NCI-H82 (cell line): ENCODE measurements around the gene CFAP58.

ENCODE experiments used
- DNase-seq: peaks from one replicate; lab custom pipeline; 2025; lab: John Stamatoyannopoulos, UW

CFAP58 gene

GRCh38 chr10:104336821-104337467, 16.7 kb upstream of the CFAP58 start:
- peak; percentile 35 for DNase-seq

GRCh38 chr10:104337521-104337984, 16.1 kb upstream of the CFAP58 start:
- DNase-seq, result peak; percentile 17

GRCh38 chr10:104337985-104338735, 15.5 kb upstream of the CFAP58 start, which contains the start of gene ITPRIP:
Gene ITPRIP, minus strand, starts transcription at chr10:104338465. Its CDS starts 22,414 bp downstream, at chr10:104316051.
- peak; percentile 23 for DNase-seq

- no peak for DNase-seq
Measured at GRCh38 chr10:104339469-104340110, 14.0 kb upstream of the CFAP58 start.

GRCh38 chr10:104340111-104340526, 13.5 kb upstream of the CFAP58 start:
- DNase-seq, result no peak

- no peak for DNase-seq
Measured at GRCh38 chr10:104340641-104341040, 13.0 kb upstream of the CFAP58 start.

GRCh38 chr10:104342941-104343411, 10.7 kb upstream of the CFAP58 start:
- no peak for DNase-seq

- DNase-seq, result no peak
Measured at GRCh38 chr10:104344219-104344618, 9.4 kb upstream of the CFAP58 start.

- no peak for DNase-seq
Measured at GRCh38 chr10:104345515-104345914, 8.1 kb upstream of the CFAP58 start.

- DNase-seq, result no peak
Measured at GRCh38 chr10:104345941-104346340, 7.7 kb upstream of the CFAP58 start.

GRCh38 chr10:104347295-104348045, 6.2 kb upstream of the CFAP58 start:
- no peak for DNase-seq

- DNase-seq, result no peak
Measured at GRCh38 chr10:104348601-104349000, 5.0 kb upstream of the CFAP58 start.

GRCh38 chr10:104349623-104350126, 4.0 kb upstream of the CFAP58 start:
- DNase-seq, result no peak

GRCh38 chr10:104350127-104350635, 3.5 kb upstream of the CFAP58 start:
- peak; percentile 58 for DNase-seq

- no peak for DNase-seq
Measured at GRCh38 chr10:104351061-104351702, 2.5 kb upstream of the CFAP58 start.

- DNase-seq, result no peak
Measured at GRCh38 chr10:104351919-104352318, 1.7 kb upstream of the CFAP58 start.

- DNase-seq, result no peak
Measured at GRCh38 chr10:104359811-104360210, 6.2 kb downstream of the CFAP58 start.

- peak; percentile 32 for DNase-seq
Measured at GRCh38 chr10:104367904-104368303, 14.3 kb downstream of the CFAP58 start.

- peak; percentile 54 for DNase-seq
Measured at GRCh38 chr10:104368381-104368780, 14.7 kb downstream of the CFAP58 start.

- DNase-seq, result no peak
Measured at GRCh38 chr10:104371753-104372152, 18.1 kb downstream of the CFAP58 start.

- no peak for DNase-seq
Measured at GRCh38 chr10:104374591-104374990, 21.0 kb downstream of the CFAP58 start.
